ENCODE results near the gene APOLD1.
A peak's percentile ranks its signal among the peaks of the same experiment; 100 is the strongest.

APOLD1 gene

GRCh38 chr12:12823300-12823699 lies 37.8 kb downstream of the APOLD1 start:
- DNase-seq (ENCODE audit: low read depth) = no peak
- H3K4me3 ChIP-seq (ENCODE audit: low read depth, low read length) = no peak overlapping the region
- TF ChIP-seq CTCF (IDR thresholded peaks at IDR 0.05; ENCODE audit: low read depth, low read length, missing control alignments) = no peak

DNA sequence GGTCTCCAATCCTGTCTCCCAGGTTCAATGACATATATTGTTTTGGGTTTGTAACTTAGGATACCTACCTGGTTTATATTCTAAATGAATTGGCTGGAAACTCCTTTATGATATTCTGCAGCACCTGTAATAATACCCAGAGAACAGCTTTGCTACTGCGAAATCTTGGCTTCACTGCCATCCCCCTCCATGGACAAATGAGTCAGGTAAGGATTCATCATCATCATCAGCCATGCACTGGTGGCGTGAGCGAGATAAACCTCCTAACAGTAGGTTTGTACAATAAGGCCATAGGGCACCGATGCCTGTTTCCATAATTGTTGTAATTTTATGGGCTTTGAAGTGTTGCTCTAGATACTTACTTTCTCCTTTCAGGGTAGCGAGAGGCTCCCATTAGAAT lies 38.4 kb downstream of the APOLD1 start:
- H3K4me3 ChIP-seq (ENCODE audit: low read depth, low read length) = no peak overlapping the region
- TF ChIP-seq CTCF (IDR thresholded peaks at IDR 0.05; ENCODE audit: low read depth, low read length, missing control alignments) = no peak
- no peak for DNase-seq (ENCODE audit: low read depth)

- no peak for TF ChIP-seq CTCF (IDR thresholded peaks at IDR 0.05; ENCODE audit: low read depth, low read length, missing control alignments)
- no peak for DNase-seq (ENCODE audit: low read depth)
- H3K4me3 ChIP-seq (ENCODE audit: low read depth, low read length) = no peak overlapping the region
Observed at GRCh38 chr12:12835378-12836146, 50.1 kb downstream of the APOLD1 start.

DNA sequence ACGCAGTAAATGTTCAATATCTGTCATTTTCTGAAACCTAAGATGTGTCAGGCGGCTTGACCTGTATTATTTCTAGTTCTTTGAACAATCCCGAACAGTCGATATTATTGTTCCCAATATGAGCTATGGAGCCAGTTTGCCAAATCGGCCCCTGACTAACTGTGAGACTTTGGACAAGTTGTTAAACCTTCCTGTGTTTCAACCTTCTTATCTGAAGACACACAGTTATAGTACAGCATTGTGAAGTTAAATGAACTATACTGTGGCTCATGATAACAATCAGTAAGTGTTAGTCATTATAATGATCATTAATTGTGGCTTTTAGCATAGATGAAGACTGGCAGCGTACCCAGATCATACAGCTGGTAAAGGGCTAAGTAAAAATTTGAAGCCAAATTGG lies 51.1 kb downstream of the APOLD1 start:
- DNase-seq (ENCODE audit: low read depth) = no peak
- no peak overlapping the region for H3K4me3 ChIP-seq (ENCODE audit: low read depth, low read length)
- no peak for TF ChIP-seq CTCF (IDR thresholded peaks at IDR 0.05; ENCODE audit: low read depth, low read length, missing control alignments)

- DNase-seq (ENCODE audit: low read depth) = peak; percentile 29
- no peak overlapping the region for H3K4me3 ChIP-seq (ENCODE audit: low read depth, low read length)
- TF ChIP-seq CTCF (IDR thresholded peaks at IDR 0.05; ENCODE audit: low read depth, low read length, missing control alignments) = peak; percentile 54
Observed at GRCh38 chr12:12837025-12837812, 51.8 kb downstream of the APOLD1 start.

- DNase-seq (ENCODE audit: low read depth) = no peak
- TF ChIP-seq CTCF (IDR thresholded peaks at IDR 0.05; ENCODE audit: low read depth, low read length, missing control alignments) = no peak
- no peak overlapping the region for H3K4me3 ChIP-seq (ENCODE audit: low read depth, low read length)
Observed at GRCh38 chr12:12837813-12838153, 52.3 kb downstream of the APOLD1 start.

Data from GM12864 (cell line).